ENCODE data around the gene MARCHF2.
"Not testable (repeated sequence)": the region's sequence is repeated elsewhere in the genome, so short reads cannot be mapped to it uniquely, and the experiment has no call there.

Gene MARCHF2

DNA sequence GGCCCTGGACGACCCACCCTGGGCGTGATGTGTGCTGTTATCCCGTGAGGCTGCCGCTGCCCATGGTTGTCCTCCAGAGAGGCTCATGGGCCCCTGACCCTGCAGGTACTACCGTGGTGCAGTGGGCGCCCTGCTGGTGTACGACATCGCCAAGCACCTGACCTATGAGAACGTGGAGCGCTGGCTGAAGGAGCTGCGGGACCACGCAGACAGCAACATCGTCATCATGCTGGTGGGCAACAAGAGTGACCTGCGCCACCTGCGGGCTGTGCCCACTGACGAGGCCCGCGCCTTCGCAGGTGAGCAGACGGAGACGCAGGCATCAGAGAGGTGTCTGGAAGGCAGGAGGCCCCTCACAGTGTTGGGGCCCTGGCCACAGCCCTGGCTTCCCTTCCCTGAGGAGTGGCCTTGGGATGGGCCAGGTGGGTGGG lies 11.1 kb upstream of the MARCHF2 start:
- H3K4me3 ChIP-seq (IDR thresholded peaks at IDR 0.05; ENCODE audit: insufficient read depth, low read depth, low read length): no peak overlapping the region
- no peak overlapping the region for H3K9ac ChIP-seq
- no peaks in the 10 kb centered on the region for H3K27me3 ChIP-seq (ENCODE audit: insufficient read depth, low read depth)
- H3K79me2 ChIP-seq (ENCODE audit: insufficient read depth, low read depth): no peaks in the 10 kb centered on the region
- no peak overlapping the region for H2AFZ ChIP-seq (ENCODE audit: low read depth)
- TF ChIP-seq, protein P1, sequence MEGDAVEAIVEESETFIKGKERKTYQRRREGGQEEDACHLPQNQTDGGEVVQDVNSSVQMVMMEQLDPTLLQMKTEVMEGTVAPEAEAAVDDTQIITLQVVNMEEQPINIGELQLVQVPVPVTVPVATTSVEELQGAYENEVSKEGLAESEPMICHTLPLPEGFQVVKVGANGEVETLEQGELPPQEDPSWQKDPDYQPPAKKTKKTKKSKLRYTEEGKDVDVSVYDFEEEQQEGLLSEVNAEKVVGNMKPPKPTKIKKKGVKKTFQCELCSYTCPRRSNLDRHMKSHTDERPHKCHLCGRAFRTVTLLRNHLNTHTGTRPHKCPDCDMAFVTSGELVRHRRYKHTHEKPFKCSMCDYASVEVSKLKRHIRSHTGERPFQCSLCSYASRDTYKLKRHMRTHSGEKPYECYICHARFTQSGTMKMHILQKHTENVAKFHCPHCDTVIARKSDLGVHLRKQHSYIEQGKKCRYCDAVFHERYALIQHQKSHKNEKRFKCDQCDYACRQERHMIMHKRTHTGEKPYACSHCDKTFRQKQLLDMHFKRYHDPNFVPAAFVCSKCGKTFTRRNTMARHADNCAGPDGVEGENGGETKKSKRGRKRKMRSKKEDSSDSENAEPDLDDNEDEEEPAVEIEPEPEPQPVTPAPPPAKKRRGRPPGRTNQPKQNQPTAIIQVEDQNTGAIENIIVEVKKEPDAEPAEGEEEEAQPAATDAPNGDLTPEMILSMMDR (conservative IDR thresholded peaks at IDR 0.05; ENCODE audit: low read depth, low read length): no peak
- no peaks in the 10 kb centered on the region for H3K4me1 ChIP-seq (ENCODE audit: low read depth, poor library complexity, severe bottlenecking)
- no peaks in the 10 kb centered on the region for H3K36me3 ChIP-seq (ENCODE audit: insufficient read depth)
- H4K20me1 ChIP-seq (ENCODE audit: insufficient read depth): no peaks in the 10 kb centered on the region
- no peak overlapping the region for H3K27ac ChIP-seq
- H3K4me2 ChIP-seq: no peak overlapping the region

DNA sequence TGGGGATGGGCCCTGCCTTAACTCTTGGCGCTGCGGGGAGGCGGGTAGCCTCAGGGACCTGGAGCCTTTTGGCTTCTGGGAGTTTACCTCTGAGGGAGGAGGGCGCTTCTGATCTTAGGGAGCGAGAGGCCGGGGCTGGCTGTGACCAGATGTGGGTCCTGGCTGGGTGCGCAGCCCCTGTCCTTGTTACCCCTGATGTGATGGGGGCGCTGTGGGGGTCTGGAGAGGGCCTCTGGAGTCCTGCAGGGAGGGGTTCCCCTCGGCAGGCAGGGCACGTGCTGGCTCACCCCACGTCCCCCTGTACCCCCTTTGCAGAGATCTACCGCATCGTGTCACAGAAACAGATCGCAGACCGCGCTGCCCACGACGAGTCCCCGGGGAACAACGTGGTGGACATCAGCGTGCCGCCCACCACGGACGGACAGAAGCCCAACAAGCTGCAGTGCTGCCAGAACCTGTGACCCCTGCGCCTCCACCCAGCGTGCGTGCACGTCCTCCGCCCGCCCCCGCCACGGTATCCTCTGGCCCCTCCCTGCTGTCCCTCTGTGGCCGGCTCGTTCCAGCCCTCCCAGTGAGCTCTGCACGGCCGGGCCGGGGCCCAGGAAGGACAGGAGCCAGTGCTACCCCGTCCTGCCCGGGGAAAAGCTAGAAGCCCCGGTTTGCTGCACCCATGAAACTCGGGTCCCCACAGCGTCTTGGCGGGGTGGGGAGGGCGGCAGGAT lies 9.8 kb upstream of the MARCHF2 start:
- Histone ChIP-seq H3K4me3 (IDR thresholded peaks at IDR 0.05; ENCODE audit: insufficient read depth, low read depth, low read length) (no peak overlapping the region), H3K27ac (no peak overlapping the region), H3K4me1 (ENCODE audit: low read depth, poor library complexity, severe bottlenecking) (no peaks in the 10 kb centered on the region), H3K4me2 (no peak overlapping the region), H3K27me3 (ENCODE audit: insufficient read depth, low read depth) (no peaks in the 10 kb centered on the region), H4K20me1 (ENCODE audit: insufficient read depth) (no peaks in the 10 kb centered on the region), H3K36me3 (ENCODE audit: insufficient read depth) (no peaks in the 10 kb centered on the region), H2AFZ (ENCODE audit: low read depth) (no peak overlapping the region), H3K9ac (no peak overlapping the region), H3K79me2 (ENCODE audit: insufficient read depth, low read depth) (no peaks in the 10 kb centered on the region)
- TF ChIP-seq, protein P1 (conservative IDR thresholded peaks at IDR 0.05; ENCODE audit: low read depth, low read length): no peak

DNA sequence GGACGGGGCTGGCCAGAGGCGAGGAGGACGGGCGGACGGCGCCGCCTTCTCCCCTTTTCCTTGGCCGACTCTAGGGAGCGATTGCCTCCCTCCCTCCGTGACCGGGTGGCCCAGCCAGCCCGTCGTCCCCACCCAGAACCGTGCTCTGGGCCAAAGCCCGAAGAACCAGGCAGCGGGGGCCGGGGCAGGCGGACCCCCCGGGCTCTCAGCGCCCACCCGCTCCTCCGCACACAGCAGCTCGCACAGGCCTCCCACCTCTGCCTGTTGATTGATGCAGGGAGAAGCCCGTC lies 9.3 kb upstream of the MARCHF2 start:
- Histone ChIP-seq H3K4me3 (IDR thresholded peaks at IDR 0.05; ENCODE audit: insufficient read depth, low read depth, low read length) (no peak overlapping the region), H3K9ac (no peak overlapping the region), H3K4me1 (ENCODE audit: low read depth, poor library complexity, severe bottlenecking) (no peaks in the 10 kb centered on the region), H3K79me2 (ENCODE audit: insufficient read depth, low read depth) (no peaks in the 10 kb centered on the region), H3K27me3 (ENCODE audit: insufficient read depth, low read depth) (no peaks in the 10 kb centered on the region), H3K27ac (no peak overlapping the region), H3K36me3 (ENCODE audit: insufficient read depth) (no peaks in the 10 kb centered on the region), H4K20me1 (ENCODE audit: insufficient read depth) (no peaks in the 10 kb centered on the region), H3K4me2 (no peak overlapping the region), H2AFZ (ENCODE audit: low read depth) (no peak overlapping the region)
- TF ChIP-seq, protein P1 (conservative IDR thresholded peaks at IDR 0.05; ENCODE audit: low read depth, low read length): no peak

DNA sequence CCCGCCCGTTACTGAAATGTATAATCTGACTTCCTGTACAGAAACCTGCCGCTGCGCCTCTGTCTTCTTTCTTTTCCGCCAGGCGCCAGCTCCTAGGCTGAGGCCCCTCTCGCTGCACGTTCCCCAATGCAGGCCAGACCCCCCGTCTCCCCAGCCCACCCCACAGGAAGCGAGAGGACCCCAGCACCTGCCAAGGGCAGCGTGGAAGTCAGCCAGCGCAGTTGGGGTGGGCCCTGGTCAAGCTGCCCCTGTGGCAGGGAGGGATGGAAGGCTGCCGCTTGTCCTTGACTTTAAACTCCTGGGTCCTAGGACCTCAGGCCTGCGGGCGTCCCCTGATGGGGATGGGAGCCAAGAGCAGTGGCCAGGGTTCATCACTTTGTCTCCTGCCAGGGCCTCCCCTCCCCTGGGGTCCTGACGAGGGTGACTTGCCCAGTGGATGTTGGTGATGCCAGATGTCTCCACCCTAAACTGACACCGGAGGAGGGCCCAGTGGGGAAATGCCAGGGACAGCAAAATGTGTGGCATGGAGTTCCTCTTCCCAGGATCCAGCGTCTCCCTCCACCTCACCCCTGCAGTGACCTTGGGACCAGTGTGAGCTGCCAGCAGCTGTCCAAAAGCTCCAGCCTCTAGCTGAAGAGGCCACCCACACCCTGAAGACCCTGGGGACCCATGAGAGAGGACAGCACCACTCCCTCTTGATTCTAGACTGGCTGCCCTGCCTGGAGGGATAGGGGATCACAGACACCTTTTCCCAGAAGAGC lies 8.5 kb upstream of the MARCHF2 start:
- no peaks in the 10 kb centered on the region for H3K79me2 ChIP-seq (ENCODE audit: insufficient read depth, low read depth)
- H4K20me1 ChIP-seq (ENCODE audit: insufficient read depth): no peaks in the 10 kb centered on the region
- no peak overlapping the region for H3K4me3 ChIP-seq (IDR thresholded peaks at IDR 0.05; ENCODE audit: insufficient read depth, low read depth, low read length)
- H2AFZ ChIP-seq (ENCODE audit: low read depth): no peak overlapping the region
- no peak overlapping the region for H3K9ac ChIP-seq
- TF ChIP-seq, protein P1 (conservative IDR thresholded peaks at IDR 0.05; ENCODE audit: low read depth, low read length): no peak
- no peaks in the 10 kb centered on the region for H3K36me3 ChIP-seq (ENCODE audit: insufficient read depth)
- H3K27ac ChIP-seq: no peak overlapping the region
- no peaks in the 10 kb centered on the region for H3K27me3 ChIP-seq (ENCODE audit: insufficient read depth, low read depth)
- H3K4me1 ChIP-seq (ENCODE audit: low read depth, poor library complexity, severe bottlenecking): no peaks in the 10 kb centered on the region
- no peak overlapping the region for H3K4me2 ChIP-seq

DNA sequence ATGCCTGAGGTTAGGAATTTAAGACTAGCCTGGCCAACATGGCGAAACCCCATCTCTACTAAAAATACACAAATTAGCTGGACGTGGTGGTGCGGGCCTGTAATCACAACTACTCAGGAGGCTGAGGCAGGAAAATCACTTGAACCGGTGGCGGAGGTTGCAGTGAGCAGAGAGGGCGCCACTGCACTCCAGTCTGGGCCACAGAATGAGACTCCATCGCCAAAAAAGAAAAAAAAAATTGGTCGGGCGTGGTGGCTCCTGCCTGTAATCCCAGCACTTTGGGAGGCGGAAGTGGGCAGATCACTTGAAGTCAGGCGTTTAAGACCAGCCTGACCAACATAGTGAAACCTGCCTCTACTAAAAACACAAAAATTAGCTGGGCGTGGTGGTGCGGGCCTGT lies 2.4 kb upstream of the MARCHF2 start:
- not testable (repeated sequence) for H3K27ac ChIP-seq; H3K4me2 ChIP-seq; H3K79me2 ChIP-seq (ENCODE audit: insufficient read depth, low read depth)

More for the DNA sequence above, 2.4 kb upstream of the MARCHF2 start:
- H3K4me3 ChIP-seq (IDR thresholded peaks at IDR 0.05; ENCODE audit: insufficient read depth, low read depth, low read length); H2AFZ ChIP-seq (ENCODE audit: low read depth); H3K4me1 ChIP-seq (ENCODE audit: low read depth, poor library complexity, severe bottlenecking); H3K27me3 ChIP-seq (ENCODE audit: insufficient read depth, low read depth); H3K9ac ChIP-seq; H3K36me3 ChIP-seq (ENCODE audit: insufficient read depth); H4K20me1 ChIP-seq (ENCODE audit: insufficient read depth): not testable (repeated sequence)

Data from KMS-11 (cell line).